ENCODE results near the gene PHETA1. TPM values are rescaled to one million over a fixed set of nuclear protein-coding genes. Genes with fewer than 3 reads are reported as not detected.
A peak's percentile ranks its signal among the peaks of the same experiment; 100 is the strongest.

The PHETA1 gene
- total RNA-seq, 2 experiments from 2014 or later: 2.8 to 3.4 TPM

- ATAC-seq (peak; percentile 73), DNase-seq (peak; percentile 70)
- H3K4me3 Mint-ChIP-seq: no peak overlapping the region
- H3K27ac Mint-ChIP-seq: no peak overlapping the region
- CTCF ChIA-PET: interaction anchor here (0.8 to 1.4 kb wide), 4 partner anchors 11 to 54 kb away, joined by 3 to 4 read pairs (median 3); no protein-coding TSS in a partner anchor
- peaks cover 12% of the 10 kb centered on the region for H3K27me3 Mint-ChIP-seq
- no peaks in the 10 kb centered on the region for H3K4me1 Mint-ChIP-seq
- no peaks in the 10 kb centered on the region for H3K36me3 Mint-ChIP-seq
- no peaks in the 10 kb centered on the region for H3K9me3 Mint-ChIP-seq (ENCODE audit: low read depth)
Measured at GRCh38 chr12:111313833-111314259, 55.0 kb downstream of the PHETA1 start.

- no peak for DNase-seq
- Mint-ChIP-seq H3K4me1 (no peaks in the 10 kb centered on the region), H3K27me3 (peaks cover 12% of the 10 kb centered on the region), H3K36me3 (no peaks in the 10 kb centered on the region), H3K9me3 (ENCODE audit: low read depth) (no peaks in the 10 kb centered on the region), H3K27ac (no peak overlapping the region), H3K4me3 (no peak overlapping the region)
- CTCF ChIA-PET: interaction anchor here (0.6 to 1.4 kb wide), 3 partner anchors 41 to 246 kb away, joined by 3 to 4 read pairs (median 3); no protein-coding TSS in a partner anchor
- no peak for ATAC-seq
Measured at GRCh38 chr12:111312708-111313107, 56.2 kb downstream of the PHETA1 start.

- H3K4me3 Mint-ChIP-seq: no peak overlapping the region
- H3K4me1 Mint-ChIP-seq: no peaks in the 10 kb centered on the region
- ATAC-seq (no peak), DNase-seq (no peak)
- no peaks in the 10 kb centered on the region for H3K36me3 Mint-ChIP-seq
- H3K9me3 Mint-ChIP-seq (ENCODE audit: low read depth): no peaks in the 10 kb centered on the region
- CTCF ChIA-PET: no interaction called here
- no peak overlapping the region for H3K27ac Mint-ChIP-seq
- peaks cover 9% of the 10 kb centered on the region for H3K27me3 Mint-ChIP-seq
Measured at GRCh38 chr12:111312016-111312415, 56.9 kb downstream of the PHETA1 start.

GRCh38 chr12:111311011-111311410 lies 57.9 kb downstream of the PHETA1 start:
- H3K4me1 Mint-ChIP-seq: no peaks in the 10 kb centered on the region
- ATAC-seq (no peak), DNase-seq (no peak)
- H3K27ac Mint-ChIP-seq: no peak overlapping the region
- H3K36me3 Mint-ChIP-seq: no peaks in the 10 kb centered on the region
- H3K27me3 Mint-ChIP-seq: peaks cover 9% of the 10 kb centered on the region
- no peaks in the 10 kb centered on the region for H3K9me3 Mint-ChIP-seq (ENCODE audit: low read depth)
- H3K4me3 Mint-ChIP-seq: no peak overlapping the region
- CTCF ChIA-PET: no interaction called here

Other genes starting within 250 kb of the PHETA1 start
- gene SH2B3, start 36.8 kb upstream of the PHETA1 start, total RNA-seq: 10 to 100 TPM; 24.9 to 51.3 TPM
- 10 to 100 TPM; 38.2 to 39.3 TPM for gene ATXN2, start 230.2 kb upstream of the PHETA1 start, total RNA-seq

Measured in activated CD8-positive, alpha-beta memory T cell treated with anti-CD3 and anti-CD28 coated beads, Interleukin-2, amount 10 ng/mL, durations not matched to agents 7 days and 5 days (primary cell).